ENCODE data around the gene BACH2. TPM values are rescaled to one million over a fixed set of nuclear protein-coding genes. Genes with fewer than 3 reads are reported as not detected.
A peak's percentile ranks its signal among the peaks of the same experiment; 100 is the strongest.

The BACH2 gene
- total RNA-seq, 1 donor from 2014 or later: 2.1 TPM

DNA sequence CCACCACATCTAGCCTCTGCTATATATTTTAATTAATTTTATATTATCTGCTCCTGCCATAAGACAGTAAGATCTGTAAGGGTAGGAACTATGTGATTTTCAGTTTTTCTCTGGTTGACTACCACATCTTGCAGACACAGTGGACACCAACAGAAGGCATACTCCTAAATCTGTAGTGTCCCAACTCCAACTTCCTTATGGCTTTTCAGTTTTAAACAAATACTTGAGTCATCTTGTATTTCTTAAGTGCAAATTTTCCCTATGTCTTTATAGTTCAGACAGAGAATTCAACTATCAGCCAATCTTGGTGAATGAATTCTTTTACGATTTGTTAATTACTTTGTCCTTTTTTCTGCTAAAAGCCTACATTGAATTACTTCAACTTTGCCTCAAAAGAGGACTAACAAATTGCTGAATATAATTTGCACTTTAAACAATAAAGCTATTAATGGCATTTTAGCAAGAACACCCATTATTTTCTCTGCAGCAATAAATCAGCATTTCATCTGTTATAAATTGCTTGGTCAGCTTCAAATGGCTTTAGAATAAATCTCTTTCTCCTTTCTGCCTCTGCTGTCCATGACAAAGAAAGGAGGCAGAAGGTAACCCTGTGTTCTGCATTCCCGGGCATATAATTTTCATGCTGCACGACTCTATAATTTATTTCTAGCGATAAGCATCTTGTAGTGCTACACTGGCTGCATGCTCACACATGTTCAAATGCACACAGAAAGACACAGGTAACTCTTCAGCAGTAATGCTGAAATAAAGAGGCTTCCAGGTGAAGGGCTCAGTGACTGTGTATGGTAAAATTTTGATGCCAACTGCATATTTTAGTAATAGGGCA is 144.8 kb downstream of the BACH2 start:
- Histone ChIP-seq H3K4me3 (ENCODE audit: low read depth, low read length) (no peak overlapping the region), H3K36me3 (ENCODE audit: control insufficient read depth, insufficient read depth, low read length) (no peaks in the 10 kb centered on the region), H3K27me3 (ENCODE audit: control insufficient read depth, insufficient read depth, low read length) (no peaks in the 10 kb centered on the region)
- DNase-seq (ENCODE audit: low read depth) (peak; percentile 47), FAIRE-seq (no peak)
- TF ChIP-seq, protein P1, sequence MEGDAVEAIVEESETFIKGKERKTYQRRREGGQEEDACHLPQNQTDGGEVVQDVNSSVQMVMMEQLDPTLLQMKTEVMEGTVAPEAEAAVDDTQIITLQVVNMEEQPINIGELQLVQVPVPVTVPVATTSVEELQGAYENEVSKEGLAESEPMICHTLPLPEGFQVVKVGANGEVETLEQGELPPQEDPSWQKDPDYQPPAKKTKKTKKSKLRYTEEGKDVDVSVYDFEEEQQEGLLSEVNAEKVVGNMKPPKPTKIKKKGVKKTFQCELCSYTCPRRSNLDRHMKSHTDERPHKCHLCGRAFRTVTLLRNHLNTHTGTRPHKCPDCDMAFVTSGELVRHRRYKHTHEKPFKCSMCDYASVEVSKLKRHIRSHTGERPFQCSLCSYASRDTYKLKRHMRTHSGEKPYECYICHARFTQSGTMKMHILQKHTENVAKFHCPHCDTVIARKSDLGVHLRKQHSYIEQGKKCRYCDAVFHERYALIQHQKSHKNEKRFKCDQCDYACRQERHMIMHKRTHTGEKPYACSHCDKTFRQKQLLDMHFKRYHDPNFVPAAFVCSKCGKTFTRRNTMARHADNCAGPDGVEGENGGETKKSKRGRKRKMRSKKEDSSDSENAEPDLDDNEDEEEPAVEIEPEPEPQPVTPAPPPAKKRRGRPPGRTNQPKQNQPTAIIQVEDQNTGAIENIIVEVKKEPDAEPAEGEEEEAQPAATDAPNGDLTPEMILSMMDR (IDR thresholded peaks at IDR 0.05; ENCODE audit: insufficient read depth, low read length, severe bottlenecking): no peak

DNA sequence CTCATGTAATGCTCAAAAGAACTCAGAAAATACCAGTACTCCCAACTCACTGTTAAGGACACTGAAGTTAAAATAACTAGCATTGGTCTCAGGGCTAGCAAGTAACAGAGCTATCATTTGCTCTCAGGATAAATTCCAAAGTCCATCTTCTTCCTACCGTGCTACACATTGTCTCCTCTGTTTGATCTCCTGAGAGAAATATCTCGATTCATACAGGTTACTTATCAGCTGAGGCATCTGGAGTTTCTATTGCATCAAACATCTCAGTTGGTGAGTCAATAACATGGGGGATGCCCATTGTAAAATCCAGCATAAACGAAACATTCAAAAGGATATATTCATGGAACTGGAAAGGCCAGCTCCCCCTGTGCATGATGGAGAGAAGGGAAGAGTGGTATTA is 147.4 kb downstream of the BACH2 start:
- TF ChIP-seq, protein P1 (IDR thresholded peaks at IDR 0.05; ENCODE audit: insufficient read depth, low read length, severe bottlenecking): no peak
- FAIRE-seq: no peak
- no peak for DNase-seq (ENCODE audit: low read depth)

DNA sequence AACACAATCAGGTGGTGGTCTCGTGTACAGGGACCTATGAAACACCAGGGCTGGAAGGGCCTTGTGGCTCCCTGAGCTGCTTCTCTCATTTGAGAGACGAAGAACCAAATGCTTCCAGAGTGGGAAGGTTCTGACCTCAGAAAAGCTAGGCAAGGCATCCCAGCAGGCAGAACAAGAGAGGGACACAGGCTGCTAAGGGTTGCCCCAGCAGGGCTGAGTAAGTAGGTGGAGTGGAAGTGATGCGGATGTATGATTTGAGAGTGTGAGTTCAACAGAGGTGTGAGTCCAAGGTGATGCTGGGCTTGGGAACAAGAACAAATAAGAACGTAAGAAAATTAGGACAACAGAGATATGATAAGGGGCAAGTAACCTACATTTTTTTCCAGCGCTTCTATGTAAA is 147.8 kb downstream of the BACH2 start:
- FAIRE-seq (no peak), DNase-seq (ENCODE audit: low read depth) (no peak)
- no peak overlapping the region for H3K4me3 ChIP-seq (ENCODE audit: low read depth, low read length)
- TF ChIP-seq, protein P1 (IDR thresholded peaks at IDR 0.05; ENCODE audit: insufficient read depth, low read length, severe bottlenecking): no peak
- no peaks in the 10 kb centered on the region for H3K27me3 ChIP-seq (ENCODE audit: control insufficient read depth, insufficient read depth, low read length)
- H3K36me3 ChIP-seq (ENCODE audit: control insufficient read depth, insufficient read depth, low read length): no peaks in the 10 kb centered on the region

More for the DNA sequence above, 147.4 kb downstream of the BACH2 start:
- Histone ChIP-seq H3K27me3 (ENCODE audit: control insufficient read depth, insufficient read depth, low read length) (no peaks in the 10 kb centered on the region), H3K36me3 (ENCODE audit: control insufficient read depth, insufficient read depth, low read length) (no peaks in the 10 kb centered on the region), H3K4me3 (ENCODE audit: low read depth, low read length) (no peak overlapping the region)

DNA sequence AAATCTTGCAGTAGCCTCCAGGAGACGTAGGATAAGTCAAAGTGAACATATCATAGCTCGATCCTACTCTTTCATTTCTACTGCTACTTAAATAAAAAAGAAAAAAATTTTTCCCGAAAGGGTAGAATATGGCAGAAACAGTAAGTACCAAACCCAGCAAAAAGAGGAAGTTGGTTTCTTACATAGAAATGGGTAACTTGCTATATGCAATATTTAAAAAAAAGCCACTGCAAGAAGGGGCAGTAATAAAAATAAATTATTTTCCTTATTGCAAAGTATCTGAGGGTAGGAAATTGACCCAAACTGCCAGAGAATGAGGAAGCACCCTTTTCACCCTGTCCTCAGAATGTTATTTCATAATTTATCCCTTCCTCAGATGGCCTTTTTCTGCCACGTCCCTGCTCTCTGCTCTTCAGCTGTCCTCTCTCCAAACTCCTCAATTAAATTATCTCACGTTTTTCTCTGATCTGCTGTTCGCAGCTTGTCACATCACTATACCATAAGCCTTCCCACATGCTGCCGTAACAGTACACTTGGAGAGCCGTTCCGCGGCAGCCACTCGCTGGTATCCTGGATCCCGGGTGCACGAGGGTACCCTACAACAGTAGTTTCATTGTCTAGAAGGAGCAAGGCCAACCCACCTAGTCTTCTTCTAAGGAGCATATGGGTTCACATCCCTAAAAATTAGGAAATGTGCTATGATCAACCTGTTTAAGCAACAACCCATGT is 149.6 kb downstream of the BACH2 start:
- no peak for DNase-seq (ENCODE audit: low read depth)
- no peak for FAIRE-seq
- TF ChIP-seq, protein P1 (IDR thresholded peaks at IDR 0.05; ENCODE audit: insufficient read depth, low read length, severe bottlenecking): no peak

DNA sequence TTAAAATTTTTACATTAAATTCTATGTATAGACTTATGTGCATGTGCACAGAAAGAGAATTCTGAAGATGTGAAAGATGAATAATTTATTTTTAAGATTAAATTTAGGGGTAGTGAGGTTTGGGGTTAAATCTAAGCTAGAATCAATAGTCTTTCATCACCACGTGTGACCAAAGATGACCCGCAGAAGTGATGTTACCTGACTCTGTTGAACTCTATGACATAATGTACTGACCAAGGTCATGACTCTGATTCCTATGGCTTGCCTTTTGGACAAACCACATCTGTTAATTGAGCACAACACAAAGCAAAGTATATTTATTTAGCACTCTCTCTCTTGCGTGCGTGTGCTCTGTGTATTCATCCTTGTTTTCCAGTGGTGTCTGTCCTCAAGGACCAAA is 150.6 kb downstream of the BACH2 start:
- DNase-seq (ENCODE audit: low read depth) (no peak), FAIRE-seq (peak; percentile 73)
- H3K27me3 ChIP-seq (ENCODE audit: control insufficient read depth, insufficient read depth, low read length): no peaks in the 10 kb centered on the region
- TF ChIP-seq, protein P1 (IDR thresholded peaks at IDR 0.05; ENCODE audit: insufficient read depth, low read length, severe bottlenecking): no peak
- H3K36me3 ChIP-seq (ENCODE audit: control insufficient read depth, insufficient read depth, low read length): no peaks in the 10 kb centered on the region
- H3K4me3 ChIP-seq (ENCODE audit: low read depth, low read length): no peak overlapping the region

More for the DNA sequence above, 149.6 kb downstream of the BACH2 start:
- H3K36me3 ChIP-seq (ENCODE audit: control insufficient read depth, insufficient read depth, low read length): no peaks in the 10 kb centered on the region
- H3K4me3 ChIP-seq (ENCODE audit: low read depth, low read length): no peak overlapping the region
- H3K27me3 ChIP-seq (ENCODE audit: control insufficient read depth, insufficient read depth, low read length): no peaks in the 10 kb centered on the region

All from bronchial epithelial cell (primary cell).